ENCODE measurements around the gene SAP130. TPM values are rescaled to one million over a fixed set of nuclear protein-coding genes. Genes with fewer than 3 reads are reported as not detected.

The SAP130 gene
- total and polyA plus RNA-seq, 2 of the 8 experiments (the other 6 are each of a cell fraction or from before 2014, with no cell fraction given) = 51.4 to 54.3 TPM

GRCh38 chr2:127932199-127932876 is 95.5 kb downstream of the SAP130 start (continued):
- TF ChIP-seq GTF2F1 (IDR thresholded peaks at IDR 0.05; ENCODE audit: borderline replicate concordance, low read depth, low read length) = no peak
- TF ChIP-seq SRF (IDR thresholded peaks at IDR 0.05; ENCODE audit: low read depth, low read length) = no peak
- TF ChIP-seq CTBP2 (IDR thresholded peaks at IDR 0.05; ENCODE audit: borderline replicate concordance, insufficient read depth, insufficient read length, low read length) = no peak
- no peak for TF ChIP-seq CTCF (IDR thresholded peaks at IDR 0.05; ENCODE audit: control extremely low read depth in 1 of 3, insufficient read depth in 1 of 3, low read depth in 1 of 3, low read length in 3 of 3)
- TF ChIP-seq SIX5 (IDR thresholded peaks at IDR 0.05; ENCODE audit: low read depth, low read length) = no peak
- no peak for TF ChIP-seq PHF8 (conservative IDR thresholded peaks at IDR 0.05; ENCODE audit: low read depth, low read length)
- TF ChIP-seq CEBPB (IDR thresholded peaks at IDR 0.05; ENCODE audit: low read depth, low read length) = no peak

Measured in H1 (cell line).